DMS153 (cell line): Measurements from ENCODE around the gene ADARB1.

Experiments
- DNase-seq: peaks from one replicate; lab custom pipeline; 2025; lab: John Stamatoyannopoulos, UW

ADARB1 gene

GRCh38 chr21:45170987-45171386 lies 96.6 kb downstream of the ADARB1 start:
- DNase-seq = no peak

GRCh38 chr21:45172420-45172819 lies 98.0 kb downstream of the ADARB1 start:
- no peak for DNase-seq

GRCh38 chr21:45175326-45176095 lies 101.1 kb downstream of the ADARB1 start:
- no peak for DNase-seq

DNA sequence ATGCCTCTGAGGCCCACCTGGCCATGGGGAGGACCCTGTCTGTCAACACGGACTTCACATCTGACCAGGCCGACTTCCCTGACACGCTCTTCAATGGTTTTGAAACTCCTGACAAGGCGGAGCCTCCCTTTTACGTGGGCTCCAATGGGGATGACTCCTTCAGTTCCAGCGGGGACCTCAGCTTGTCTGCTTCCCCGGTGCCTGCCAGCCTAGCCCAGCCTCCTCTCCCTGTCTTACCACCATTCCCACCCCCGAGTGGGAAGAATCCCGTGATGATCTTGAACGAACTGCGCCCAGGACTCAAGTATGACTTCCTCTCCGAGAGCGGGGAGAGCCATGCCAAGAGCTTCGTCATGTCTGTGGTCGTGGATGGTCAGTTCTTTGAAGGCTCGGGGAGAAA lies 101.8 kb downstream of the ADARB1 start:
- no peak for DNase-seq

DNA sequence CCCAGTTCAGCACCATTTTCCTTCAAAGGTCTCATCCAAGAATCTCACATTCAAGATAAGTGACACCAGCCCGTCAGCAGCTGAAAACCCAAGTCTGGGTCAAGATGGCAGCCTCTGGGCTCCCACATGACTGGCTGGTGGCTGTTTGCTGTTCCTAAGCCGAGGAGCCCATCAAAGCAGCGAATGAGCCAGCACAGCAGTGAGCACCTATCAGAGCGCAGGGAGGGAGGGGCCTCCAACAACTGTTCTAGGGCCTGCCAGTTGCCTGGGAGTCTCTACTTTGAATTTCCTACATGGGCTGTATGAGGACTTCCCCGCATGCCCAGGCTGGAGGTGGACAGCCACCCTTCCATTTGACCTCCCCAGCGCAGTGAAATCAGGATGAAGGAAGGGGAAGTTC lies 102.7 kb downstream of the ADARB1 start:
- DNase-seq = no peak

- DNase-seq = no peak
These were observed 103.8 kb downstream of the ADARB1 start for GRCh38 chr21:45178070-45178608.

GRCh38 chr21:45178971-45179370 lies 104.6 kb downstream of the ADARB1 start:
- no peak for DNase-seq

DNA sequence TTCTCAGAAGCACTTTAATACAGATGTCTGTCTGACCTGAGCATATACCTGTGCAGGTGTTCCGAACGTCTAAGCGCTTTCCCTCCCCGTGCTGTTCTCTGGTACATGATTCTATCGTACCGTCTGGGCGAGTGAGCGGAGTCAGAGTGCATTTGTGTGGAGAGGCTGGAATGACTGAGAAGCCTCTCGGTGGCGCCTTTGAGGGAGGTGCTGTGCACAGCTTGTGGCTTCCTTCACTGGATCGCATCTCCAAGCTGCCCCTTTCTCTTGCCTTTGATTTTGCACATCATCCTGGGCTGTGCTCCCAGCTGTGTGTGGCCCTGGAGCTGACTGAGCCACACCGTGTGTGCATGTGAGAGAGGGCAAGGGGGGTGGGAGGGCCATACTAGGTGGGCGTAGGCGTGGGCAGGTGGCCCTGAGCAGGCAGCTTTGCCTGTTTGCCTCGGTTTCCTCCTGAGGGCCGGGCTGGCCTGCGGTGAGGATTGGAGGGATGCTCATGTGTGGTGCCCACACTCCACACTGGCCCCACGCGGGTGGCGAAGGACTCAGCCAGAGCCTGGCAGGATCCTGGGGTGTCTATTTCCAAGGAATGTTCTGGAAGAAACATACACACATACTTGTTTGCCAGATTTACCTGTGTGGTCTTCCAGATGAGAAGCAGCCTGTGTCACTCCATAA lies 105.3 kb downstream of the ADARB1 start:
- DNase-seq = no peak

DNA sequence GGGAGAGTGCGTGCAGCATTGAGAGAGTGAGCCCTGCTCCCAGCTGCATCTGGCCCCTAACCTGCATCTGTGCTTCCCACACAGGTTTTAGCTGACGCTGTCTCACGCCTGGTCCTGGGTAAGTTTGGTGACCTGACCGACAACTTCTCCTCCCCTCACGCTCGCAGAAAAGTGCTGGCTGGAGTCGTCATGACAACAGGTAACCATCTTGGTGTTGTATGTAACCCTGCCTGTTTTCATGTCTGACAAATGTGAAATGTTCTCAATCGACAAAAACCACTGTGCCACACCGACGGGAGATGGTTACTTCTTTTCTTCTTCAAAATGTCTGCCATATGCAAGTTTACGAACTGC lies 105.8 kb downstream of the ADARB1 start:
- no peak for DNase-seq

GRCh38 chr21:45182958-45183357 lies 108.6 kb downstream of the ADARB1 start:
- DNase-seq = no peak

DNA sequence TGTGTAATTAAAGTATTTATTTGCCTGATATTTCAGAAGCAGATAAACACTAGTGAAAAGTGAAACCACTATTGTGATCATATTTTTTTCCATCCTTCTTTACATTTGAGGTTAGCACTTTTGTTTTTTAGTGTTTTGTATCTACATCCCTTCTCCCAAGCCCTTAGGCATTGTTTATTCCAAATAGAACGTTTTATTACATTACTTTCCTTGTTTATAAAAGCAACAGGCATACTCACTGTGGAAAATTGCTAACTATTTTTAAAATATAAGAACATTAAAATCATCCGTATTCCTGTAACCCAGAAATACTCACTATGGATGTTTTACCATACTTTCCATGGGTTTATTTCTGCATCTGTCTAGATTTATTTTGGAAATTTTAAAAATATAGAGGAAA lies 109.5 kb downstream of the ADARB1 start:
- DNase-seq = no peak

GRCh38 chr21:45184869-45185268 lies 110.5 kb downstream of the ADARB1 start:
- DNase-seq = no peak

DNA sequence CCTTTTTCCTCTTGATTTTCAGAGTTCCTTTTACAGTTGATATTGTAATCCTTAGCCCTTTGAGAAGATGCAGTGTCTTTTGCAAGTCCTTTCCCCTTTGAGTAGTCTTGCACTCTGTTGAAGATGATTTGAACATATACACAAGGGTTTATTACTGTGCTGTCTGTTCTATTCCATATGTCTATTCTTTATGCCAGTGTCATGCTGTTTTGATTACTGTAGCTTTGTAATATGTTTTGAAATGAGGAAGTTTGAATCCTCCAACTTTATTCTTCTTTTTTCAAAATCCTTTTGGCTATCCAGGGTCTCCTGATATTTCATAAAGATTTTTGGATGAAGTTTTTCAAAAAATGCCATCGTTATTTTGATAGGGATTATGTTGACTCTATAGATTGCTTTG lies 112.3 kb downstream of the ADARB1 start:
- no peak for DNase-seq

DNA sequence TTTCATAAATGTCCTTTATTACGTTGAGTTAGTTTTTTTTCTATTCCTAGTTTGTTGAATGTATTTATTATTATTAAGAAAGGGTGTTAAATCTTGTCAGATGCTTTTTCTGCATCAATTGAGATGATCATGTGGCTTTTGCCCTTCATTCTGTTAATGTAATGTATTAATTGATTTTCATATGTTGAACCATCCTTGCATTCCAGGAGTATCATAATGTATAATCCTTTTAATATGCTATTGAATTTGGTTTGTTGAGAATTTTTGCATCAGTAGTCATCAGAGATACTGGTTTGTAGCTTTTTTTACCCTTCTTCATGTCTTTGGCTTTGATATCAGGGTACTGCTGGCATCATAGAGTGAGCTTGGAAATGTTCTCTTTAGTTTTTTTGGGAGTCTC lies 113.3 kb downstream of the ADARB1 start:
- no peak for DNase-seq

- no peak for DNase-seq
These were observed 115.6 kb downstream of the ADARB1 start for GRCh38 chr21:45190013-45190412.

DNA sequence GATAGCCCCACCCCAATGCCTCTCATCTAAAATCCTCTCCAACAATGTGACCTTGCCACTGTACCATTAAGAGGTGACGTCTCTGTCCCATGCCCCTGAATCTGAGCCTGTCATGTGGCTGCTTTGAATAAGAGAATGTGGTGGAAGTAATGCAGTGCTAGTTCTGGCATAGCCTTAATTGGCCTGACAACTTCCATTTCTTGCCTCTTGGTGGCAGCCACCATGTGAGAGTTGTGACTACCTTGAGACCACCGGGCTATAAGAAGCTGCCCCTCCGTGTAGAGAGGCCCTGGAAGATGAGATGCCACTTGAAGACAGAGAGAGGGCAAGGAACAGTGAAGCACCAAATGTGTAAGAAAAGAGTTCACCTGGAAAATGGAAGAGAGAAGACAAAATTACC lies 118.0 kb downstream of the ADARB1 start:
- no peak for DNase-seq

DNA sequence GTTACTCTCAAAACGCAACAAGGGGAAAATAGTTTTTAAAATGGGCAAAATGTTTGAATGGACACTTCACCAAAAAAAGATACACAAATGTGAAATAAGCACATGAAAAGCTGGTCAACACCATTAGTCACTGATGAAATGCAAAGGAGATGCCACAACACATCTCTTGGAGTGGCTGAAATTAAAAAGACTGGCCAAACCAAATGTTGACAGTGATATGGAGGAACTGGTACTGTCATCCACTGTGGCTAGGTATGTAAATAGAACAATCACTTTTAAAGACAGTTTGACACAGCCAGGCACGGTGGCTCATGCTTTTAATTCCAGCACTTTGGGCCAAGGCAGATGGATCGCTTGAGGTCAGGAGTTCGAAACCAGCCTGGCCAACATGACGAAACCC lies 122.2 kb downstream of the ADARB1 start:
- no peak for DNase-seq

- DNase-seq = no peak
These were observed 124.8 kb downstream of the ADARB1 start for GRCh38 chr21:45199201-45199600.

GRCh38 chr21:45200031-45200430 lies 125.7 kb downstream of the ADARB1 start:
- no peak for DNase-seq

DNA sequence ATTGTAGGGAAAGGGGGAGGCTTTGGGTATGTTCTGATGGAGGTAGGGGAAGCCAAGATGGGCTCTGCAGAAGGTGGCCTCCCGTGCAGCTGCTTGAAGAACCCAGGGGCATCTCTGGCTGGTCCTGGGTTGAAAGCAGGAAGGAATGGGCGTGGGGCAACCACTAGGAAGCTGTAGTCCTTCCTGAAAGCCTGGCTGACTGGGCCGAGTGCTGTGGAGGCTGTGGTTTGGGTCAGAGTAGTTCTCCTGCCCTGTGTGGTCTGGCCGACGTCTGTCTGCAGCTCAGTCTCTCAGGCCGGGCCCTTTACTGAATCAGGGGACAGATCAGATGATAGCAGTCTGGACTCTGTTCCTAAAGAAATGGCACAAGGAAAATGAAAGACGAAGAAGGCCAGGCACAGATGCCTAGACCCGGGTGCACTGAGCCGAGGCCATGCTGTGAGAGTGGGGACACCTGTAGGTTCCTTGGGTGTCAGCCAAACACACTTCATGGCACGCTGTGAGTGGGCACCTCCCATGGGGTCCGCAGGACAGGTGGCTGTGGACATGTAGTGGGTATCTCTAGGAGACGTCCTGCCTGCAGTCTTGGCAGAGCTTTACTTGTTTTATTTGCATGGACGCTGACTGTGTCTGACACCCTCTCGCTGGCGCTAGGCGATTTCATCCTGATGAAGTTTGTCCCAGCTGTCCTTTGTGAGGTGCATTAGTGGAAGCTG lies 126.4 kb downstream of the ADARB1 start:
- no peak for DNase-seq

DNA sequence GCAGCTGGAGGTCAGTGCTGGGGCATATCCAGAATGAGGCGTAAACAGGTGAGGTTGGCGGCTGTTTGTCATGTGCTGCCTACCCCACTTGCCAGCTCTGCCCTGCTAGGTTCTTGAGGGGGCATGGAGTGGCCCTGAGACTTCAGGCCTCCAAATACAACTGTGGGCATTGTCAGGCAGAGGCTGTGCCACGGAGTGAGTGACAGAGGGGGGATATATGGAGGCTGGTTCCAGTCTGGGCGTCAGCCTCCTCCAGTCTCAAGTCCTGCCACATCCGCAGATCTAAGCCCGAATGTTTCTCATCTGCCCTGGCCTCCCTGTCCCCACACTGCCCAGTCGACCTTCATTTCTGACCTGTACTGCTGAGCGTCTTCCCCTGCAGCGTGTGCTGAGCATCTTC lies 128.0 kb downstream of the ADARB1 start:
- DNase-seq = no peak

DNA sequence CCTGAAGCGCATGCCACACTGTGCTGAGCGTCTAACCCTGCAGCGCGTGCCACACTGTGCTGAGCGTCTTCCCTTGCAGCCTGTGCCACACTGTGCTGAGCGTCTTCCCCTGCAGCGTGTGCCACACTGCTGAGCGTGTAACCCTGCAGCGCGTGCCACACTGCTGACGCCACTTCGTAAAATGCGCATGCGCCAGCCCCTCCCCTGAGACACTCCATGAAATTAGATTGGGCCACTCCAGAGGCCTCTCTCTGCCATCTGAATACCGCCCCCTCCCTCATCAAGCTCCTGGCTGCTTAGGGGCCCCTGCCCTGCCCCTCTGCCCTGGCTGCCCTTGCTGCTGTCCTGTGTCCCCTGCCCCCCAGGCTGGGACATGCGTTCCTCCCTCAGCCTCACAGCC lies 128.5 kb downstream of the ADARB1 start:
- no peak for DNase-seq

- DNase-seq = no peak
These were observed 129.6 kb downstream of the ADARB1 start for GRCh38 chr21:45203983-45204382.
